Mesenchymal stem cell (in vitro differentiated cells and primary cell): ENCODE measurements around the gene VWA3B.

Source experiments
- DNase-seq: peaks from one replicate; pipeline ENCODE4 v3.0.0-alpha.2; 2013
- H2AFZ ChIP-seq: one replicate; pipeline ENCODE4 v1.6.1; 2013; ENCODE audit warnings: low read depth, mild to moderate bottlenecking, control low read depth, inconsistent platforms, low read length, moderate library complexity
- H2AK5ac ChIP-seq: 2 replicates; pipeline ENCODE4 v1.6.1; 2013; ENCODE audit warnings: low read length, moderate library complexity, mild to moderate bottlenecking, inconsistent platforms; ENCODE audit not compliant: severe bottlenecking
- H2BK120ac ChIP-seq: one replicate; pipeline ENCODE4 v1.6.1; 2013; ENCODE audit warnings: low read depth, mild to moderate bottlenecking, inconsistent platforms, low read length, moderate library complexity
- H2BK12ac ChIP-seq, 2 experiments: one replicate each; pipeline ENCODE4 v1.6.1; 2013; ENCODE audit warnings: inconsistent platforms in 2 of 2, low read length in 2 of 2, mild to moderate bottlenecking in 2 of 2, moderate library complexity in 2 of 2, control low read depth in 1 of 2
- H2BK15ac ChIP-seq: one replicate; pipeline ENCODE4 v1.6.1; 2013; ENCODE audit warnings: mild to moderate bottlenecking, low read depth, inconsistent platforms; ENCODE audit not compliant: poor library complexity, severe bottlenecking
- H2BK5ac ChIP-seq: 2 replicates; pipeline ENCODE4 v1.6.1; 2013; ENCODE audit warnings: low read depth, mild to moderate bottlenecking, low read length, control low read depth, inconsistent platforms; ENCODE audit not compliant: poor library complexity, severe bottlenecking
- H3K14ac ChIP-seq, 2 experiments: one replicate each; pipeline ENCODE4 v1.6.1; 2013; ENCODE audit warnings: inconsistent platforms in 2 of 2, low read length in 2 of 2, control low read depth in 1 of 2, mild to moderate bottlenecking in 1 of 2, moderate library complexity in 1 of 2
- H3K18ac ChIP-seq, 2 experiments: one replicate each; pipeline ENCODE4 v1.6.1; 2013; ENCODE audit warnings: inconsistent platforms in 2 of 2, low read length in 2 of 2, control low read depth in 1 of 2, low read depth in 1 of 2, mild to moderate bottlenecking in 1 of 2
- H3K23ac ChIP-seq, 2 experiments: one replicate each; pipeline ENCODE4 v1.6.1; 2013; ENCODE audit warnings: inconsistent platforms in 2 of 2, low read length in 2 of 2, mild to moderate bottlenecking in 2 of 2, moderate library complexity in 2 of 2, control low read depth in 1 of 2
- H3K27ac ChIP-seq: 2 replicates; pipeline ENCODE4 v1.5.1; 2013; ENCODE audit warnings: mild to moderate bottlenecking, moderate library complexity, low read length, control low read depth, inconsistent platforms; ENCODE audit not compliant: poor library complexity, severe bottlenecking
- H3K27me3 ChIP-seq, 2 experiments: 2 replicates each; pipeline versions ENCODE4 v1.6.1 to v1.7.0; 2013; ENCODE audit warnings: low read length in 2 of 2, mild to moderate bottlenecking in 2 of 2, moderate library complexity in 2 of 2, control low read depth in 1 of 2, inconsistent platforms in 1 of 2; ENCODE audit not compliant: control insufficient read depth in 1 of 2, insufficient read depth in 1 of 2
- H3K36me3 ChIP-seq, 2 experiments: 2 replicates each; pipeline versions ENCODE4 v1.6.1 to v1.7.0; 2013; ENCODE audit warnings: low read length in 2 of 2, control low read depth in 1 of 2, inconsistent platforms in 1 of 2, low read depth in 1 of 2, mild to moderate bottlenecking in 1 of 2; ENCODE audit not compliant: insufficient read depth in 2 of 2, control insufficient read depth in 1 of 2
- H3K4ac ChIP-seq, 2 experiments: one replicate each; pipeline ENCODE4 v1.6.1; 2013; ENCODE audit warnings: inconsistent platforms in 2 of 2, low read length in 2 of 2, mild to moderate bottlenecking in 2 of 2, moderate library complexity in 2 of 2, control low read depth in 1 of 2, low read depth in 1 of 2
- H3K4me1 ChIP-seq: 2 replicates; pipeline ENCODE4 v1.6.1; 2013; ENCODE audit warnings: low read depth, low read length, control low read depth; ENCODE audit not compliant: control insufficient read depth, insufficient read depth
- H3K4me2 ChIP-seq: 2 replicates; pipeline ENCODE4 v1.6.1; 2013; ENCODE audit warnings: low read length, mild to moderate bottlenecking, inconsistent platforms; ENCODE audit not compliant: poor library complexity, severe bottlenecking
- H3K4me3 ChIP-seq, 2 experiments: 2 replicates each; pipeline versions ENCODE4 v1.5.1 to v1.7.0; 2013; ENCODE audit warnings: low read length in 2 of 2, mild to moderate bottlenecking in 2 of 2, control low read depth in 1 of 2, low read depth in 1 of 2; ENCODE audit not compliant: insufficient read depth in 1 of 2
- H3K79me1 ChIP-seq: replicated peaks from 2 replicates; pipeline ENCODE4 v1.6.1; 2013; ENCODE audit warnings: mild to moderate bottlenecking, control low read depth, low read length, inconsistent platforms; ENCODE audit not compliant: poor library complexity, severe bottlenecking
- H3K9ac ChIP-seq: 2 replicates; pipeline ENCODE4 v1.7.0; 2013; ENCODE audit warnings: mild to moderate bottlenecking, low read length, moderate library complexity
- H3K9me3 ChIP-seq: 2 replicates; pipeline ENCODE4 v1.7.0; 2013; ENCODE audit warnings: mild to moderate bottlenecking, low read length; ENCODE audit not compliant: control insufficient read depth
- H4K8ac ChIP-seq: one replicate; pipeline ENCODE4 v1.6.1; 2013; ENCODE audit warnings: inconsistent platforms, mild to moderate bottlenecking, low read length, moderate library complexity
- H4K91ac ChIP-seq: one replicate; pipeline ENCODE4 v1.6.1; 2013; ENCODE audit warnings: mild to moderate bottlenecking, low read length, inconsistent platforms
- WGBS: methylation state at CpG from one replicate; pipeline ENCODE4 v1.1.7; 2013; ENCODE audit warnings: mixed read lengths; 5-methylcytosine and 5-hydroxymethylcytosine counted together

VWA3B gene

DNA sequence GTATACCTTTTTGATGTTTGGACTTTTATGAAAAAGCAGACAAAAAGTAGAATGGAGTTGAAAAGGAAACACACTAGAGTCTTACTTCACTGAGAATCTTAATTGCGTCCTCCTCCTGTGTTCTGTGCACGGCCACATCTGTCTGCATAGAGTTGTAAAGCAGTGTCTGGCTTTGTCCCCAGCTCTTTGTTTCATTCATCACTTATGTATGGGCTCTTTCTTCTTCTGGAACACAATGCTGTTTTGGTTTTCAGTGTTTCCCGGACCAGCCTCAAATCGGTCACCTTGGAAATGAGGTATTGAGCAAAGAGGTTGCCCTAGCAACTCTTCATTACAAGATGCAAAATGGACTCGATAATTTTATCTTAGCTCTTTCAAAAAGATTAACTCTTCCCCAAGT is 155.0 kb downstream of the VWA3B start:
- H2BK15ac ChIP-seq: no peak overlapping the region
- H3K23ac ChIP-seq: no peak overlapping the region
- H3K14ac ChIP-seq: no peak overlapping the region
- WGBS: 100% methylated on average over 5 of the region's 5 CpGs
- no peak overlapping the region for H4K91ac ChIP-seq
- H4K8ac ChIP-seq: no peak overlapping the region
- no peak overlapping the region for H3K9ac ChIP-seq
- no peak overlapping the region for H2AK5ac ChIP-seq
- H3K27me3 ChIP-seq: peaks cover 0 to 17% of the 10 kb centered on the region in 2 experiments
- H3K4ac ChIP-seq: no peak overlapping the region
- DNase-seq: no peak
- H2BK12ac ChIP-seq: no peak overlapping the region
- H3K27ac ChIP-seq: no peak overlapping the region
- no peak overlapping the region for H2AFZ ChIP-seq
- H3K79me1 ChIP-seq: no peaks in the 10 kb centered on the region
- H3K9me3 ChIP-seq: peaks cover 8% of the 10 kb centered on the region
- H3K4me1 ChIP-seq: no peaks in the 10 kb centered on the region
- H3K18ac ChIP-seq: no peak overlapping the region
- H3K4me3 ChIP-seq: no peak overlapping the region
- H3K4me2 ChIP-seq: no peak overlapping the region
- H2BK5ac ChIP-seq: no peak overlapping the region
- H3K36me3 ChIP-seq: no peaks in the 10 kb centered on the region
- no peak overlapping the region for H2BK120ac ChIP-seq

DNA sequence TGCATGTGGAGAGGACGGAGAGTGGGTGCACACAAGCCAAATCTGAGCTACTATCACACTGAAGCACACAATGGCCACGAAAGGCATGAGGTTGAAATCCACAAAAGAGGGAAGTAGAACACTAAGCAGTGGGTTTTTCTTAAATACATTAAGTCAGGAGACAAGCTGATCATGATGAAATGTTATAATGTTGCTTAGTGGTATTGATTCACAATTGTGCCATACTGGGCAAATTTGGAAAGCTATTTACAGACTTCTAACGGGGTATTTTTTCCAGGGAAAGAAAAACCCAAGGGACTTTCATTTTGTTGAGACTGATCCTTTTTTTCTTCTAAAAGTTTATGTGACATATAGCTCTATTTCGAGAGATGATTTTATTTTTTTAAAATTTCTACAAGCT is 158.5 kb downstream of the VWA3B start:
- H3K9ac ChIP-seq: no peak overlapping the region
- H2AK5ac ChIP-seq: no peak overlapping the region
- no peaks in the 10 kb centered on the region for H3K4me1 ChIP-seq
- DNase-seq: no peak
- no peak overlapping the region for H2AFZ ChIP-seq
- H3K27me3 ChIP-seq: peaks cover 0 to 17% of the 10 kb centered on the region in 2 experiments
- no peak overlapping the region for H3K18ac ChIP-seq
- H3K4me3 ChIP-seq: no peak overlapping the region
- 69% methylated on average over 3 of the region's 4 CpGs for WGBS
- no peak overlapping the region for H3K4me2 ChIP-seq
- H4K91ac ChIP-seq: no peak overlapping the region
- no peak overlapping the region for H3K14ac ChIP-seq
- H3K4ac ChIP-seq: no peak overlapping the region
- no peak overlapping the region for H2BK120ac ChIP-seq
- no peak overlapping the region for H3K27ac ChIP-seq
- no peak overlapping the region for H2BK5ac ChIP-seq
- no peaks in the 10 kb centered on the region for H3K79me1 ChIP-seq
- peaks cover 34% of the 10 kb centered on the region for H3K9me3 ChIP-seq
- H3K36me3 ChIP-seq: no peaks in the 10 kb centered on the region
- H2BK12ac ChIP-seq: no peak overlapping the region
- no peak overlapping the region for H4K8ac ChIP-seq
- H3K23ac ChIP-seq: no peak overlapping the region
- H2BK15ac ChIP-seq: no peak overlapping the region

DNA sequence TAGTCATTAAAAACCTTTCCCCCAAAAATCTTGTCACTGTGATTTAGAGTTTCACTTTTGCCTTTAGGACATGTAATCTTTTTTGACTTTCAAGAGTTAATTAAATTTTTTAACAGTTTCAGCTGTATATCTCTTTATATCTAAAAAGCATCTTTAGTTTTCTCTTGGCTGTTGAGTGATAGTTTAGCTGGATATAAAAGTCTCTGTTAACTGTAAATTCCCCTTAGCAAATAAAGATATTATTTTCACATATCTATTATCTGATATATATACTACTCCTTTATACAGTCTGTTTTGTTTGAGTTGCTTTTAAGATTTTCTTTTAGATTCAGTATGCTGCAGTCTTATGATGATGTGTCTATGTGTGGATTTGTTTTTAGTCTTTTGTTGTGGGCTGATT is 160.4 kb downstream of the VWA3B start:
- Histone ChIP-seq H3K27ac (no peak overlapping the region), H3K4me3 (no peak overlapping the region)

DNA sequence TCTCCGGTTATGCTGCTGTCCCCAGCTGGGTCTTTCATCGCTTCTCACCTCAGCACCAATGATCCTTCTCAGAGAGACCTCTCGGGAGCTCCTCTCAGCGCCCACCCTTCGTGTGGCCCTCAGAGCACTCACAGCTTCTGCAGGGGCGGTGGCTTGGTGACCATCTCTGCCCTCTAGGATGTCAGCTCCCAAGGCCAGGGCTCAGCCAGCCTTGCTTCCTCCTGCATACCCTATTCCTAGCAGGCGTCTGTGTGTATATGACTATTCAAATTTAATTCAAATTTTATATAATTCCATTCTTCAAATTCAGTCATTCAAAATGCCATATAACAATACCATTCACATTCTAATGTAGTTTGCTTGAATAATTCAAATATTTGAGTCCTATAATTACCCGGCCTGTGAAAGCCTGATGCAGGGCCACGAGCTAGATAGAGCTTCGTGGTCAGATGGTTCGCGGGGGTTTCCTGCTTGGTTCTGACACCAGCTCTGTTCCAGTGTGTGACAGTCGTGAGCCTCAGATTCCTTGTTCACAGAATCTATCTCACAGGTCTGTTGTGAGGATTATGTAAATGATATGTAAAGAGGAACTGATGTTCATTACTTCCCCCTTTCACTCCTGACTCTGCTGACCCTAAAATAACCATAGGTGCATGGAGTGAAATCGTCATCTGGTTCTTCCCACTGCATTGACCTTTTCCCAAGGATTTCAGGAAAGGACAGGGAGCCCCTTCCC is 165.2 kb downstream of the VWA3B start:
- Histone ChIP-seq H2BK15ac (no peak overlapping the region), H3K9me3 (peaks cover 26% of the 10 kb centered on the region), H2BK120ac (no peak overlapping the region), H3K79me1 (no peaks in the 10 kb centered on the region), H3K18ac (no peak overlapping the region), H3K23ac (no peak overlapping the region), H3K4ac (no peak overlapping the region), H3K27me3 (no peaks in the 10 kb centered on the region), H2AK5ac (no peak overlapping the region), H2AFZ (no peak overlapping the region), H2BK12ac (no peak overlapping the region), H3K36me3 (no peaks in the 10 kb centered on the region), H3K9ac (no peak overlapping the region), H4K91ac (no peak overlapping the region), H3K4me3 (no peak overlapping the region), H3K27ac (no peak overlapping the region), H2BK5ac (no peak overlapping the region), H3K14ac (no peak overlapping the region), H3K4me2 (no peak overlapping the region), H4K8ac (no peak overlapping the region), H3K4me1 (no peaks in the 10 kb centered on the region)
- DNase-seq: no peak
- WGBS: 89% methylated on average over 12 of the region's 14 CpGs

More for the DNA sequence above, 160.4 kb downstream of the VWA3B start:
- Histone ChIP-seq H3K9ac (no peak overlapping the region), H2AFZ (no peak overlapping the region), H4K91ac (no peak overlapping the region), H3K79me1 (no peaks in the 10 kb centered on the region), H3K4ac (no peak overlapping the region), H2BK5ac (no peak overlapping the region), H3K23ac (no peak overlapping the region), H3K14ac (no peak overlapping the region), H3K4me1 (no peaks in the 10 kb centered on the region), H2BK120ac (no peak overlapping the region), H3K27me3 (peaks cover 0 to 4% of the 10 kb centered on the region in 2 experiments), H2BK15ac (no peak overlapping the region), H3K9me3 (peaks cover 34% of the 10 kb centered on the region), H3K36me3 (no peaks in the 10 kb centered on the region), H3K18ac (no peak overlapping the region), H3K4me2 (no peak overlapping the region), H2BK12ac (no peak overlapping the region), H4K8ac (no peak overlapping the region), H2AK5ac (no peak overlapping the region)
- no peak for DNase-seq
